KOPT-K1 (cell line): Measurements from ENCODE around the gene STIP1.
A peak's percentile ranks its signal among the peaks of the same experiment; 100 is the strongest.

ENCODE experiments used
- H3K27ac ChIP-seq: fragments of 200-600 bp; sonication (generic); 2 replicates; pipeline ENCODE4 v1.5.1; 2016; ENCODE audit warnings: antibody characterized with exemption, mild to moderate bottlenecking, low read depth, low read length; ENCODE audit not compliant: poor library complexity, severe bottlenecking
- H3K36me3 ChIP-seq: fragments of 200-600 bp; sonication (generic); 2 replicates; pipeline ENCODE4 v1.5.1; 2017; ENCODE audit warnings: antibody characterized with exemption, mild to moderate bottlenecking, low read length, moderate library complexity; ENCODE audit not compliant: insufficient read depth
- H3K9me3 ChIP-seq: fragments of 200-600 bp; sonication (generic); 2 replicates; pipeline ENCODE4 v1.5.1; 2017; ENCODE audit warnings: antibody characterized with exemption, low read length, mild to moderate bottlenecking; ENCODE audit not compliant: insufficient read depth, poor library complexity, severe bottlenecking

The STIP1 gene

DNA sequence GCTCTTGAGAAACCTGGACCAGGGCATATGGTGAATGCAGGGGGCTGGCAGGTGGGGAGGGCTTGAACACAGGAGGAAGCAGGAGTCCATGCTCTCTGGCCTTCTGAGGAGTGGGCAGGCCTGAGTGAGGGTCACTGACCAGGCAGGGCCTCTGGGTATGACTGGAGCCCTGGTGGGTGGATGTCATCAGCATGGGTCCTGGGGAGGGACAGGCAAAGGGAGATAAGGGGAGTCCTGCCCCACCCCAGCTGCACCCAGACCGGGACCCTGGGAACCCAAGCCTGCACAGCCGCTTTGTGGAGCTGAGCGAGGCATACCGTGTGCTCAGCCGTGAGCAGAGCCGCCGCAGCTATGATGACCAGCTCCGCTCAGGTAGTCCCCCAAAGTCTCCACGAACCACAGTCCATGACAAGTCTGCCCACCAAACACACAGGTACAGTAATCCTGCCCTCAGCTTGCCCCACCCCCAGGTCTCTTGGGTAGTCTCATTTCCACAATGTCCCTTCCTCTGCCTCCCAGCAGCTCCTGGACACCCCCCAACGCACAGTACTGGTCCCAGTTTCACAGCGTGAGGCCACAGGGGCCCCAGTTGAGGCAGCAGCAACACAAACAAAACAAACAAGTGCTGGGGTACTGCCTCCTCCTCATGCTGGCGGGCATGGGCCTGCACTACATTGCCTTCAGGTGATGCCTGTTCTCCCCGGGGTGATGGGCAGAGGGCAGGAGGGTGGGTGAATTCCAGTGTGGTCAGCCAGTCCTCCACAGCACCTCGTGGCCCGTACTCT lies 46.4 kb downstream of the STIP1 start:
- H3K27ac ChIP-seq, result no peak overlapping the region
- no peaks in the 10 kb centered on the region for H3K9me3 ChIP-seq
- H3K36me3 ChIP-seq, result peaks cover 7% of the 10 kb centered on the region; the same call in 1 of the 2 replicates

DNA sequence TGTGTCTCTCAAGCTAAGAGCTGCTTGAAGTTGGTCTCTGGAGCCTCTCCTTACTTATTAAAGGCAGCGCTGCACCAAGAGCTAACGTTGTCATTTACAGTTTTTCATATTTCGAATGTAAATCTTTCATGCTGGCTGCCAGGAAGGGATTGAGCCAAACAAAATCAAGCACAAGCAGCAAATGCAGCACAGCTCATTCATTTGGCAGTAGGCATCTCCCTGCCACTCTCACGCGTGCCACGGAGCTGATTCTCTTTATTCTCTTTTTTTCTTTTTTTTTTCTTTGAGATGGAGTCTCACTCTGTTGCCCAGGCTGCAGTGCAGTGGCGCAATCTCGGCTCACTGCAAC lies 47.0 kb downstream of the STIP1 start:
- no peak overlapping the region for H3K27ac ChIP-seq
- peaks cover 13% of the 10 kb centered on the region; the same call in 1 of the 2 replicates for H3K36me3 ChIP-seq
- no peaks in the 10 kb centered on the region for H3K9me3 ChIP-seq

DNA sequence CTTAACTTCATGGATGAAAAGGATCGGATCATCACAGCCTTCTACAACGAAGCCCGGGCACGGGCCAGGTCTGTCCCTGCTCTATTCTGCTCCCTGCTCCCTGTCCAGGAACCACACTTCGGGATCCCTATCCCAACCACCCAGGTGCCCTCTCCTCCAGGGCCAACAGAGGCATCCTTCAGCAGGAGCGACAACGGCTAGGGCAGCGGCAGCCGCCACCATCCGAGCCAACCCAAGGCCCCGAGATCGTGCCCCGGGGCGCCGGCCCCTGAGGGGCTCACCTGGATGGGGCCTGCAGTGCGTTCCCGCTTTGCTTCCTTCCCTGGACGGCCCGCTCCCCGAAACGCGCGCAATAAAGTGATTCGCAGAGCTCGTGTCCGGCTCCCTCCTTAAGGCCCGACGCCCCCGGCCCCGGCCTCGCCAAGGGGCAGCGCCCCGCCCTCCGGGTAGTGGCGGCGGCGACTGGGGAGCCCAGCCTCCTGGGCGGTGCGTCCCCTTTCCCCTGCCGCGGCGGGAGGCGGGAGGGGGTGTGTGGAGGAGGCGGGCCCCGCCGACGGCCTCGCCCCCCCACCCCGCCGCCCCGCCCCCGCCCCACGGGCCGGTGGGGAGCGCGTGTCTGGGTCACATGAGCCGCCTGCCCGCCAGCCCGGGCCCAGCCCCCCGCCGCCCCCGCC lies 48.1 kb downstream of the STIP1 start, which contains the start of gene VEGFB:
Gene VEGFB (plus strand): TSS at position 672 of the 674 bp plus-strand sequence. CDS start 250 bp downstream, outside the sequence.
- Histone ChIP-seq H3K36me3 (peaks cover 23% of the 10 kb centered on the region), H3K27ac (peak within 1 kb of the TSS; percentile 60), H3K9me3 (no peaks in the 10 kb centered on the region)

DNA sequence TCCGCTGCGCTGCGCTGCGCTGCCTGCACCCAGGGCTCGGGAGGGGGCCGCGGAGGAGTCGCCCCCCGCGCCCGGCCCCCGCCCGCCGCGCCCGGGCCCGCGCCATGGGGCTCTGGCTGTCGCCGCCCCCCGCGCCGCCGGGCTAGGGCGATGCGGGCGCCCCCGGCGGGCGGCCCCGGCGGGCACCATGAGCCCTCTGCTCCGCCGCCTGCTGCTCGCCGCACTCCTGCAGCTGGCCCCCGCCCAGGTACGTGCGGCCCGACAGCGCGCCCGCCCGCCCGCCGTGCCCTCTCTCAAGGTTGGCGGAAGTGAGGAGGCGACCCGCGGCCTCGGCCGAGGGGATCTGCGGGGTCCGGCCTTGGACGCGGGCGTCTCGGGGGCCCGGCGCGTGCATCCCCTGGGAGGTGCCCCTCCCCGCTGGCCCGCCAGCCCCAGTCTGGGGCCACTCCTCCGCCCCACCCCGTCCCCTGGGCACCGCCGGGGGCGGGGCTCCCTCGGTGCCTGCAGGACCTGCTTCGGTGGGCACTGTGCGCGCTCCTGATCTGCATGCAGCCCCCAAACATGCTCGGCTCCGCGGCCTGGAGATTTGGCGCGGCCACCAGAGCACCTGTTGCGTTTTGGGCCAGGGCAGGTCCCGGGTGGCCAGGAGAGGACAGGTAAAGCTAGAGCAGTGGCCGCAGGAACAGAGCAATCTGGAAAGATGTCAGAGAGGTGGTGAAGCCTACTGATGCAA lies 48.8 kb downstream of the STIP1 start:
- Histone ChIP-seq H3K36me3 (peaks cover 21% of the 10 kb centered on the region), H3K9me3 (no peaks in the 10 kb centered on the region), H3K27ac (peak overlapping the region; percentile 60)

DNA sequence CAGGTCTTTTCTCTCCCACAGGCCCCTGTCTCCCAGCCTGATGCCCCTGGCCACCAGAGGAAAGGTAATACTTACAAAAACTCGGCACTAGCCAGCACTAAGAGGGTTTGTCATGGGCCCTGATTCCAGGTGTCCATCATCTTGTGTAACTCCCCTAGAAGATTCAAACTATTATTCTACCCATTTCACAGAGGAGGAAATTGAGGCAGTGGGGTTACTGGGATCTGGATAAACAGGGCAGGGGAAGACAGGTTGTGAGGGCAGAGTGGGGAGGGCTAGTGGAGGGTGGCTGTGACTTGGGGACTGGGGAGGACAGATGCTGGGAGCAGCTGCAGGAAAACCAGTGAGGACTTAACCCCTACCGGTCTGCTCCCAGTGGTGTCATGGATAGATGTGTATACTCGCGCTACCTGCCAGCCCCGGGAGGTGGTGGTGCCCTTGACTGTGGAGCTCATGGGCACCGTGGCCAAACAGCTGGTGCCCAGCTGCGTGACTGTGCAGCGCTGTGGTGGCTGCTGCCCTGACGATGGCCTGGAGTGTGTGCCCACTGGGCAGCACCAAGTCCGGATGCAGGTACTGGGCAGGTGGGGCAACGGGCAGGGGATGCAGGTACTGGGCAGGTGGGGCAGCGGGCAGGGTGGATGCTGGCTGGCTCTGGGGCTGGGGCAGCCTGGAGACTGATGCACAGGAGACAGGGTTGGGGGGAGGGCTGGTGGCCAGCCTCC lies 49.6 kb downstream of the STIP1 start:
- Histone ChIP-seq H3K36me3 (peaks cover 21% of the 10 kb centered on the region), H3K9me3 (no peaks in the 10 kb centered on the region), H3K27ac (peak overlapping the region; percentile 60)

DNA sequence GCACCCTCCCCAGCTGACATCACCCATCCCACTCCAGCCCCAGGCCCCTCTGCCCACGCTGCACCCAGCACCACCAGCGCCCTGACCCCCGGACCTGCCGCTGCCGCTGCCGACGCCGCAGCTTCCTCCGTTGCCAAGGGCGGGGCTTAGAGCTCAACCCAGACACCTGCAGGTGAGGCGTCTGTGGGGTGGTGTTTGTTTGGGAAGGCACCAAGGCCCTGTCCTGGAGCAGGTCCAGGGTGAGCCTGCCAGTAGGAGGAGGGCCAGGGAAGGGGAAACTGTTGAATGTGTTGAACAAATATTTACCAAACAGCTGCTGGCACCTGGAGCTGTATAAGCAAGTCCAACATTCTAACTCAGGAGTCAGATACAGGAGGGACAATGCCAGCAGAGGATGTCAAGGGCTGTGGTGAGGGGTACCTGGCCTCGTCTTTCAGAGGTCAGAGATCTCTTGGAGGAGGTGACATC lies 51.5 kb downstream of the STIP1 start:
- Histone ChIP-seq H3K27ac (no peak overlapping the region), H3K9me3 (no peaks in the 10 kb centered on the region), H3K36me3 (peaks cover 21% of the 10 kb centered on the region)

DNA sequence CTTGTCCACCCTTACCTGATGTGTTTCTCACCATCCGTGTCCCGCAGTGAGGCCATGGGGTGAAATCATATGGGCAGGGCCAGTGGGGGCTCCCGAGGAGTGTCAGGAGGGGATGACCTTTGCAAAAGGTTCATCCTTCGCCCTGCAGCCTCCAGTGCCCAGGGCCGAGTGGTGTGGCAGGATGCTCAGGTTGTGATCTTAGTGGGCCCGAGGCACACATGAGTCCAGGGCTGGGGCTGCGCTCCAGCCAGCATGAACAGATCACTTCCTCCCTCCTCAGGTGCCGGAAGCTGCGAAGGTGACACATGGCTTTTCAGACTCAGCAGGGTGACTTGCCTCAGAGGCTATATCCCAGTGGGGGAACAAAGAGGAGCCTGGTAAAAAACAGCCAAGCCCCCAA lies 52.1 kb downstream of the STIP1 start:
- Histone ChIP-seq H3K36me3 (peaks cover 23% of the 10 kb centered on the region), H3K27ac (no peak overlapping the region), H3K9me3 (no peaks in the 10 kb centered on the region)

DNA sequence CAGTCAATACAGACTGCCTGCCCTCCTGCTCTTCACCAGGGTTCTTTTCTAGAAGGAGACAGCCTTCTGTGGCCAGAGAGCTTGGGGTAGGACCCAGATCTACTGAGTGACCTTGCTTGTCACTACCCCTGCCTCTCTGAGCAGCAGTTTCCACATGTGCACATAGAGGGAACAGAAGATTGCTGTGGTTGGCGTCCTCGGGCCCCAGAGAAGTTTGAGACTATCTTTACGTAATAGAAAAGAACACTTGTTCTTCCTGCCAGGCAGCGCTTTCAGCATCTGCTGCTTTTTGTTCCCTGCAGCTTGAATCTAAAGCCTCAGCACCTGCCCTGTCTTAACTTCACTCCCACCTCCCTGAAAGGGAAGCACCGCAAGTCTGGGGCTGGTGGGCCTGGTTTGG lies 53.0 kb downstream of the STIP1 start:
- Histone ChIP-seq H3K9me3 (no peaks in the 10 kb centered on the region), H3K27ac (no peak overlapping the region), H3K36me3 (peaks cover 32% of the 10 kb centered on the region)

DNA sequence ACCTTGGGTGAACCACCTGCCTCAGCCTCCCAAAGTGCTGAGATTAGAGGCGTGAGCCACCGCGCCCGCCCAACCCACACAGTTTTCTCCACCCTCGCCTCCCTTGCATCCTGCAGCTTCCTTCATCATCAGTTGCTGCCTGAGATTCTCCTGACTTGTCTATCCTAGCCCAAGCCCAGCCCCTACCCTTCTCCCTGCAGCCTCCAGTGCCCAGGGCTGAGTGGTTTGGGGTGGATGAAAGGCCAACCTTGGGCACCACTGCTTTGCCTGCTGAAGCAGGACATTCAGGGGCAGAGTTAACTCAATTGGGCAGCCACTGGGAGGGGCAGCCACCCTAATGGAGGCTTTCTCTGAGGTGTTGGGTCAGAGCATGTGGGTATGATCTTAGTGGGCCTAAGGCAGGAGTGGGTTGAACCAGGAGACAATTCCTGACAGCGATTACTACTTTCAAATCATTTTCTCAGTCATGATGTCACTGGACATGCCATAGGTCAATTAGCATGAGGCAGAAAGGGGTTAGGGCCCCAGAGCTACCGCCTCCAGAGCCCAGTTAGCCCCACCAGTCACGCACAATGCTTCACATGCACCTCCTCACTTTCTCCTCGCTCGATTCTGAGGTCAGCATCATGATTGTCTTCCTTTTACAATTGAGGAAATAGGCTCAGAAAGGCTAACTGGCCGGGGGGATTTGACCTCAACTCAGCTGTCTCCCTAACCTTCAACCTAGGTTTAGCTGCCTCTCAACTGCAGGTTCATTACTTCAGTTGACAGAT lies 53.9 kb downstream of the STIP1 start:
- H3K9me3 ChIP-seq, result no peaks in the 10 kb centered on the region
- H3K36me3 ChIP-seq, result peaks cover 39% of the 10 kb centered on the region
- H3K27ac ChIP-seq, result peak overlapping the region; percentile 91

DNA sequence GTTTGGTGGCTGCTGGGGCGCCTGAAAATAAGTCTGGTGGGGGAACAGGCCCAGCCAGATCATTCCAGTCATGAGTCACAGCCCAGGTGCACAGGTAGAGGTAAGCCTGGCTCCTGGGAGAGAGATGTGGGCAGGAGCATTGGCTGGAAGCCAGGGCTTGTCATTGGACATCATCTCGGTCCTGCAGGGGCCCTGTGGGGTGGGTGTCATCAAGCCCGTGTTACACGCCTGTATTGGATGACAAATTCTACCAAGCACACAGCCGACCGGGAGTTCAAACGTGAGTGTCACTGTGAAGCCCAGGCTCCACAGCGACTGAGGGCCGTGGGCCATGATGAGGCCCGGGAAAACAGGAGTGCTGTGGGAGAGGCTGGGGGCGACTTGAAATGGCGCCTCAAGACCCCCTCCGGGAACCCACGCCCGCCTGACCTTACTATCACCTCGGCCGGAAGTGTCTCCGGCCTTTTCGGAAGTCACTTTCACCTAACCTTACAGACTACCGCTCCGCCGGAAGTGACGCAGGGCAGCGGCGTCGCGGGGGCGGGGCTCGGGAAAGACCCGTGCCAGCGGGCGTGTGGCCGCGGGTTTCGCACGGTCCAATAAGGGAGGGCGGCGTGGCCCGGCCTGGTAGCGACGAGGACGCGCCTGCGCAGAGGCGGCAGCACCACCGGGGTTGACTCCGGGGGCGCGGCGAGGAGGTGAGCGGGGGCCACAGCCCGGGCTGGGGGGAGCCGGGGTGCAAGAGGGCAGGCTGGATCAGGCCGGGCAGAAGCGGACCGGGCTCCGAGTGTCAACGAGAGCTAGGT lies 54.7 kb downstream of the STIP1 start, which contains the start of gene FKBP2:
Gene FKBP2 (plus strand): TSS at position 661 of the 806 bp plus-strand sequence. CDS start 1,293 bp downstream, outside the sequence.
- Histone ChIP-seq H3K27ac (peak within 1 kb of the TSS; percentile 91), H3K9me3 (no peaks in the 10 kb centered on the region), H3K36me3 (peaks cover 39% of the 10 kb centered on the region)

DNA sequence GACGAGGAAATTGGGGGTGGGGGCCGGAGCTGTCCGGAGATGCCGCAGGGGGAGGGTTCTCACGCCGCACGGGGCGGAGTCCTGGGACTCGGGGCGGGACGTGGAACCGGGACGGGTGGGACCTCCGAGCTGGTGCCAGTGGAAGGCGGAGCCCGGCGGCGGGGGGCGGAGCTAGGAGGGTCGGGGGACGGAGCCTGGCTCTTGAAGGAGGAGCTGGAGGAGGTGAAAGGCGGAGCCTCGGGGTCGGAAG lies 55.2 kb downstream of the STIP1 start:
- Histone ChIP-seq H3K36me3 (peaks cover 39% of the 10 kb centered on the region), H3K9me3 (no peaks in the 10 kb centered on the region), H3K27ac (peak overlapping the region; percentile 91)

DNA sequence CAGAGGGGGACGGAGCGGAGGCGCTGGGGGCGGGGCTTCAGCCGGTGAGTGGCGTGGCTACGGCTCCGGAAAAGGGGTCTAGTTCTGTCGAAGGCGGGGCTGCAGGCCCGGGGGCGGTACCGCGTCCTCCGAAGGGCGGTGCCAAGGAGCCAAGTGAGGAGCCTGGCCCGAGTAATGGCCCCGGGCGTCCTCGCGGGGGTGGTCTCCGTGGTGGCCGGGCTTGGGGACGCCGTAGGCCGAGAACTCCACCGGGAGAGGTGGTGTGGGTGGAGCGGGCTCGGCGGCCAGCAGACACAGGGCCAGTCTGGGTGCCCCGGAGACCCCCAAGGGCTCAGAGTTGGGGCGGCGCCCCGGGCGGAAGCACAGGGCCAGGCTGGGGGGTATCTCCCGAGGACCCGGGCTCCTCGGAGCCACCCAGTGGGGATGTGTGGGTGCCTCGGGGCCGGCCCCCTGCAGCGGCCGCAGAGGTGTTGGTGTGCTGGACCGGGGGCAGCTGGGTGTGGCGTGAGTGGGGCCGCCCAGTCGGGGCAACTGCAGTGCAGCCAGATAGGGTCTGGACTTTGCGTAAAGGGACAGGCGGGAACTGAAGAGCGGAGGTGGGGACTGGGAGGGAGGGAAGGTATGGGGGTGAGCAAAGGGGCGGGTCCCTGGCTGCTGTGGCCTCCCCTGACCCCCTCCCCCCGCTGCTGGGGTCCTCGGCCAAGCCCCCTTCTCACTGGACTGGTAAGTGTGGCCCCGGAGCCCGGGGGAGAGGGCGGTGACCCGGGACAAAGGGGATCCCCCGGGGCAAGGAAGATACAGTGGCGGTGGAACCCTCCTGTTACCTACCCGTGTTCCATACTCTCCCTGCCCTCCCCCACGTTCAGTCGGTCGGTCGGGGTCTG lies 55.8 kb downstream of the STIP1 start:
- no peaks in the 10 kb centered on the region for H3K9me3 ChIP-seq
- H3K36me3 ChIP-seq, result peaks cover 39% of the 10 kb centered on the region
- H3K27ac ChIP-seq, result peak overlapping the region; percentile 91
